IPS-20b (cell line): ENCODE measurements around the gene PER2.
"Not testable (repeated sequence)": the region's sequence is repeated elsewhere in the genome, so short reads cannot be mapped to it uniquely, and the experiment has no call there.

Source experiments
- H3K27ac ChIP-seq: one replicate; pipeline ENCODE4 v1.5.1; 2013; ENCODE audit warnings: low read length
- H3K27me3 ChIP-seq: 2 replicates; pipeline ENCODE4 v1.6.1; 2013; ENCODE audit warnings: mild to moderate bottlenecking, low read length, inconsistent platforms; ENCODE audit not compliant: insufficient read depth
- H3K36me3 ChIP-seq: 2 replicates; pipeline ENCODE4 v1.6.1; 2013; ENCODE audit warnings: low read depth, mild to moderate bottlenecking, inconsistent platforms, low read length, moderate library complexity; ENCODE audit not compliant: insufficient read depth
- H3K4me1 ChIP-seq: 2 replicates; pipeline ENCODE4 v1.6.1; 2013; ENCODE audit warnings: mild to moderate bottlenecking, control low read depth, inconsistent platforms, low read length, moderate library complexity; ENCODE audit not compliant: insufficient read depth
- H3K4me3 ChIP-seq: 2 replicates; pipeline ENCODE4 v1.5.1; 2013; ENCODE audit warnings: mild to moderate bottlenecking, low read length, inconsistent platforms
- H3K9ac ChIP-seq: 2 replicates; pipeline ENCODE4 v1.6.1; 2013; ENCODE audit warnings: low read depth, mild to moderate bottlenecking, inconsistent platforms, low read length, moderate library complexity
- H3K9me3 ChIP-seq: 2 replicates; pipeline ENCODE4 v1.6.1; 2013; ENCODE audit warnings: mild to moderate bottlenecking, low read depth, low read length, inconsistent platforms; ENCODE audit not compliant: insufficient read depth

The PER2 gene

DNA sequence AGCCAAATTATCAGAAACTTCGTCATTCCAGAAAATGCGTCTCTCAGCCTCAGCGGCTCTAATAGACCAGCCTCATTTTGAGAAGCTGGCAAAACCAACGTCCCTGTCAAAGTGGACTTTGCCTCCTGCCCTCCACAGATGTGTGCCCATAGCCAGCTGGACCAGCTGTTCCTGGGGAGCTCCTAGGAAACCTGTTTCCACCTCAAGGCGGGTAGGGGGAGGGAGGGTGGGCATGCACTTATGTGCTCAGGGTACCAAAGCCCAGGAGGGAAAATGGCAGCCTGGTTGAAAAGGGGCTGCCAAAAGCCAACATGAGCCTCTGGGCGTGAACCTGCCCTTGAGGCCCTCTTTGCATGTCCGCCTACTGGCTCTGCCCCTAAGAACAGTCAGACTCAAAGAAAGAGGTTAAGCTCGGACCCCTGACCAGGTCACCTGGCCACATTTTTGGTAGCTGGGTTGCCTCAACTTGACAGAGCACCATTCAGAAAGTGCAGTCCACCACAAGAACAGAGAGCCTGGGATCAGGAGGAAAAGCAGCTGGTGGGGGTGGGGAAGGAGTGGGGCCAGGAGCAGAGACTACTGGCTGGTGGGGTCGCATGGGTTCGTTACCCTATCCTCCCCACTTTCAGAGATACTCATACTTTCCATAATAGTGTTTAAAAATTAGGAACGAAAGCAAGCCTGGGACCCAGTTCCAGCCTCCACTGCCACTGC lies 3.5 kb downstream of the PER2 start:
- Histone ChIP-seq H3K36me3 (no peaks in the 10 kb centered on the region), H3K9me3 (no peaks in the 10 kb centered on the region), H3K4me3 (no peak overlapping the region), H3K9ac (peak overlapping the region; percentile 37; the same call in 1 of the 2 replicates), H3K27me3 (peaks cover 22% of the 10 kb centered on the region; the same call in 1 of the 2 replicates), H3K4me1 (peaks cover 21% of the 10 kb centered on the region), H3K27ac (no peak overlapping the region)

GRCh38 chr2:238282861-238283738 lies 5.3 kb downstream of the PER2 start:
- Histone ChIP-seq H3K9me3 (no peaks in the 10 kb centered on the region), H3K4me3 (no peak overlapping the region), H3K9ac (no peak overlapping the region), H3K36me3 (no peaks in the 10 kb centered on the region), H3K27ac (no peak overlapping the region), H3K4me1 (peaks cover 13% of the 10 kb centered on the region), H3K27me3 (peaks cover 15% of the 10 kb centered on the region; the same call in 1 of the 2 replicates)

DNA sequence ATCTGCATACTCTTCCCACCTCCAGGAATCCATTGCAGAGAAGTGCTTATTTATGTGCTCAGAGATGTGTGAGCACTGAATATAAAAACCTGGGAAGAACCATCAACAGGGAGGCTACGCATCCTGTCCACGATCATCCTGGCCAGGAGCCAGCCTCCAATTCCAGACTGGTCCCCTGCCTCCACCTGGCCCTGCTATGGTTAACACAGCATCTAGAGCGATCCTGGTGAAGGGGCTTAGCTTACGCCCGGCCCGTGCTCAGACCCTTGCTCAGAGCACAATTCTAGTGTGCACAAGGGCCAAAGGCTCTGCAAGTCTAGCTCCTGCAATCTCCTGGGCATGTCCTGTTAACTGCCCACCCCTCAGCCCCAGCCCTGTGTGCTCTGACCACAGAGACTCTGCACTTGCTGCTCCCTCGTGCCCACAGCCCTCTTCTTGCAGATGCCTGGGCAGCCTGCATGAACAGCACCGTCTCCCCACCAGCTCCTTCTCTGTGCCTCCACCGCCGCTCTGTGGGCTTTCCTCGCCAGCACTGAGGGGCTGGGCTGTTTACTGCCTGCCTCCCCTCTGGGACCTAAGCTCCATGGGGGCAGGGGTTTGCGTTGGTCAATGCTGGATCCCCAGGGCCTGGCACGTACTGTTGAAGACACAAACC lies 6.5 kb downstream of the PER2 start:
- Histone ChIP-seq H3K27ac (no peak overlapping the region), H3K36me3 (no peaks in the 10 kb centered on the region), H3K9ac (no peak overlapping the region), H3K9me3 (no peaks in the 10 kb centered on the region), H3K4me3 (no peak overlapping the region), H3K27me3 (peaks cover 4% of the 10 kb centered on the region; the same call in 1 of the 2 replicates), H3K4me1 (peaks cover 10% of the 10 kb centered on the region)

DNA sequence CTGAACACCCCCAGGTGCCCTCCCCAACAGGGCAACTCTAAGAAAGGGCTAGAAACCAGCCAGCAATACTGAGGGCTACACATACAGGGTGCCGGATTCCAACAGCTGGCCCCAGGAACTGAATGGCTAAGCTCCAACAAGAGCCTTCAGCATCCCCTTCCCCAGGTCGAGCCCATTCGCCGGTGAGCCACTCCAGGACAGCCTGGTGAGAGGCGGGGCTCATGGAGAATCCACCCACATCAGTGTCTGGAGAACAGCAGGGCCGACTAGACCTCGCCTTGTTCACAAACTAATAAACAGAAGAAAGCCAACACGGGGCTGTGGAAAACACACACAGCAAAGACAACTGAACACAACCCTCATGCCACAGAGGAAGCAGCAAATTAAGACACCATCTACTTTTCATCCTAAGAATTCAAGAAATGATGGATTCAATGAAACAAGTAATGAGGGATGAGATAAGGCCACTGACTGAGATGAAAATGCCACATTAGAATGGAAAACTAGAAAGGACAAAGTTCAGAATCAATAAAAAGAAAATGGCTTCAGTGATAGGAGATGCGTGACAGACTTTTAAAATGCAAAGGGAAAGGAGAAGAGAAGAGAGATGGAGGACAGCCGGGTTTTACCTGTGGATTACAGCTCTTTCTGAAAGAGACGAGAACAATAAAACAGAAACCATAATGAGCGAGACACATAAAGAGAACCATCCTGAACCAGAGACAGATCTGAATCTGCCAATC lies 8.2 kb downstream of the PER2 start:
- no peak overlapping the region for H3K27ac ChIP-seq
- H3K27me3 ChIP-seq = no peaks in the 10 kb centered on the region
- H3K9me3 ChIP-seq = no peaks in the 10 kb centered on the region
- peaks cover 12% of the 10 kb centered on the region; the same call in 1 of the 2 replicates for H3K36me3 ChIP-seq
- no peak overlapping the region for H3K9ac ChIP-seq
- H3K4me1 ChIP-seq = peaks cover under 1% of the 10 kb centered on the region; the same call in 1 of the 2 replicates
- H3K4me3 ChIP-seq = no peak overlapping the region

DNA sequence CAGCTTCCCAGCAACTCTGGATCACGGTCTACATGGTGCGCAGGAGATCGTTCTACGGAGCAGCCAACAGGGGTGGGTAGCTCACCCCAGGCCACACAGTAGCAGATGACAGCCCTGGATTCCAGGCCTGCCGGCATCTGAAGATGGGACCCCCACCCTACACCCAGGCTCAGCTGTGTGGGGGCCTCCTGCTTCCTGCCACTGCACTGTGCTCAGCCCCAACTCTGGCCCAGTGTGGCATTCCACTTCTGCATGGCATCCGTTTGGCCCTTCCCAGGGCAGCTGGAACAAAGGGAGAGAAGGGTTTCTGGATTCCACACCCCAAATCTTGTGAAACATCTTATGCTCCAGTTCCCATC lies 9.1 kb downstream of the PER2 start:
- no peaks in the 10 kb centered on the region for H3K9me3 ChIP-seq
- no peak overlapping the region for H3K4me3 ChIP-seq
- peaks cover 22% of the 10 kb centered on the region; the same call in 1 of the 2 replicates for H3K36me3 ChIP-seq
- H3K27ac ChIP-seq = no peak overlapping the region
- no peak overlapping the region for H3K9ac ChIP-seq
- H3K27me3 ChIP-seq = no peaks in the 10 kb centered on the region
- H3K4me1 ChIP-seq = no peaks in the 10 kb centered on the region

GRCh38 chr2:238278626-238279323 lies 9.6 kb downstream of the PER2 start:
- Histone ChIP-seq H3K4me1 (no peaks in the 10 kb centered on the region), H3K27me3 (no peaks in the 10 kb centered on the region), H3K27ac (no peak overlapping the region), H3K9me3 (no peaks in the 10 kb centered on the region), H3K4me3 (no peak overlapping the region), H3K36me3 (peaks cover 25% of the 10 kb centered on the region; the same call in 1 of the 2 replicates), H3K9ac (no peak overlapping the region)

DNA sequence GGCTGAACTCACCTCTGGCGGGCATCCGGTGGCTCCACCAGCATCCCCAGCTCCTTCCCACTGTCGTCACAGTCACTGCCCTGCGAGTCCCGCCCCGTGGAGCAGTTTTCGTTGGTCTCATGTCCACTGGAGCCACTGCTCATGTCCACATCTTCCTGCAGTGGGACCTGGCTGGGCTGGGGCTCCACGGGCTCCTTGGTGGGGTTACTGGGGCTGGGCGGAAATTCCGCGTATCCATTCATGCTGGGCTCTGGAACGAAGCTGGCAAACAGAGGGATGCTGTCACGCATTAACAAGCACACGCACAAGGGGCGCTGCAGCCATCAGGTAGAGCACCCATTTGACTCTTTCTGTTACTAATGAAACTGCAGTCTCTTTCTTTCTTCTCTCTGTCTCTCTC lies 10.7 kb downstream of the PER2 start:
- H3K27me3 ChIP-seq = no peaks in the 10 kb centered on the region
- H3K9me3 ChIP-seq = no peaks in the 10 kb centered on the region
- no peaks in the 10 kb centered on the region for H3K4me1 ChIP-seq
- no peak overlapping the region for H3K9ac ChIP-seq
- peaks cover 29% of the 10 kb centered on the region; the same call in 1 of the 2 replicates for H3K36me3 ChIP-seq
- H3K4me3 ChIP-seq = no peak overlapping the region
- H3K27ac ChIP-seq = no peak overlapping the region

DNA sequence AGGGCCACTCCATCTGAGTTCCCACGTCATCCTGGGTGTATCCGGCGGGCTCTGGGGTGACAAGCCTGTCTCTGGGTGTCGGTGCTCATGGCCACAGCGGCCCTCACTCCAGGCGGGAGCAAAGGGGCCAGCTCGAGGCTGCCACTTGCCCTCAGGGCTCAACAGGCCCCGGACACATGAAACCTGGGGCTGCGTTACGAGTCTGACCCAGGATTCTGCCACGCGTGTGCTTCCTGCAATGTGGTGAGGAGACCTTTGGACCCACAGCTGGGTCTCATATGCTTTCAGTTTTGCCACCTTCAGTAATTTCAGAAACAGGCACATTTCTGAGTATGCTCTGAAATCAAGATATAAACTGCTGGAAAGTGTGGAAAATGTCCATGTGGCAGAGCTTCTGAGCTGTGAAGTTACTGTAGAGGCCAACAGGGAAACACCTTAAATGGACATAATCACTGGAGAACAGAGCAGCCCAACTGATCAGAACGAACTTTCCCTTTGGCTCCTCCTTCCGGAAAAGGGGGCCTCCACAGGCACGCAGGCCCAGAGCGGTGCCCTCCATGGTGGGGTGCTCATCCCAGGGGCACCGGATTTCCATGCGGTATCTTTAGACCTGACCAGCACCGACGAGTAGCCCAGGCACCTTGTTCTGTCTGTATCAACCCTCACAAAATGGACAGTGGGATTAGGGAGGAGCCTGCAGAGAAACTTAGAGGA lies 14.1 kb downstream of the PER2 start:
- Histone ChIP-seq H3K4me3 (no peak overlapping the region), H3K4me1 (no peaks in the 10 kb centered on the region; the same call in 1 of the 2 replicates), H3K36me3 (peaks cover 32% of the 10 kb centered on the region; the same call in 1 of the 2 replicates), H3K9ac (no peak overlapping the region), H3K9me3 (no peaks in the 10 kb centered on the region), H3K27ac (no peak overlapping the region), H3K27me3 (no peaks in the 10 kb centered on the region)

- not testable (repeated sequence) for H3K4me3 ChIP-seq, H3K4me1 ChIP-seq, H3K27ac ChIP-seq, H3K27me3 ChIP-seq, H3K9me3 ChIP-seq, H3K9ac ChIP-seq
- peaks cover 32% of the 10 kb centered on the region; the same call in 1 of the 2 replicates for H3K36me3 ChIP-seq
Observed at GRCh38 chr2:238273433-238273832, 15.0 kb downstream of the PER2 start.

DNA sequence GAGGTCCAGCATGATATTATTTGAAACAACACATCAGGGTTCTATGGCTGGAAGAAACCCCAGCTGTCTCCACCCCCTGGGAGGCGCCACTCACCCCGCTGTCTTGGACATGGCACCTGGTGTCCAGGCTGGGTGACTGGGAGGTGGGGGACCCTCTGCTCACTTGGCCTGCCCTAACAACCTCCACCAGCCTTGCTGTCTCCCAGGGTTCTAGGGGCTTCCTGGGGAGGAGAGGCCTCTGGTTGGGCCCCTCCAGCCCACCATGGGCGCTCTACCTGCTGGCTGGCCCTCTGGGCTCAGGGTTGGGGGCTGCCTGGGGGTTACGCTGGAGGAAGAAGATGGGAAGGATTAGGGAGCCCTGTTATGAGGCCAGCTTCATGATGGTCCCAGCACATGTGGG lies 16.3 kb downstream of the PER2 start:
- H3K36me3 ChIP-seq = peaks cover 32% of the 10 kb centered on the region; the same call in 1 of the 2 replicates
- no peaks in the 10 kb centered on the region for H3K9me3 ChIP-seq
- H3K27me3 ChIP-seq = no peaks in the 10 kb centered on the region
- H3K4me3 ChIP-seq = no peak overlapping the region
- H3K9ac ChIP-seq = no peak overlapping the region
- no peak overlapping the region for H3K27ac ChIP-seq
- H3K4me1 ChIP-seq = no peaks in the 10 kb centered on the region; the same call in 1 of the 2 replicates
